CD14-positive monocyte (primary cell): ENCODE results near the gene KRTDAP. TPM values are rescaled to one million over a fixed set of nuclear protein-coding genes. Genes with fewer than 3 reads are reported as not detected.
A peak's percentile ranks its signal among the peaks of the same experiment; 100 is the strongest.

Experiments used
- DNase-seq, 3 donors: peaks; one replicate each; pipeline ENCODE4 v3.0.0-alpha.2; 2011 to 2022
- H2AFZ ChIP-seq: 2 replicates; pipeline ENCODE4 v1.6.0; 2012; ENCODE audit warnings: mild to moderate bottlenecking, low read depth, low read length, inconsistent platforms; ENCODE audit not compliant: insufficient read depth, poor library complexity, severe bottlenecking
- H3K27ac ChIP-seq, 2 donors: 1 replicate in 1 of 2; 2 replicates in 1 of 2; pipeline ENCODE4 v1.5.1; 2012 to 2013; ENCODE audit warnings: low read length in 2 of 2, control low read depth in 1 of 2, inconsistent platforms in 1 of 2, low read depth in 1 of 2, mild to moderate bottlenecking in 1 of 2
- H3K27me3 ChIP-seq, 2 donors: one replicate each; pipeline versions ENCODE4 v1.6.0 to v1.6.1; 2011 to 2013; ENCODE audit warnings: low read length in 2 of 2; ENCODE audit not compliant: control insufficient read depth in 2 of 2, insufficient read depth in 2 of 2
- H3K36me3 ChIP-seq, 2 donors: replicated peaks in 1 of 2; 1 replicate in 1 of 2; 2 replicates in 1 of 2; pipeline versions ENCODE4 v1.5.1 to v1.6.1; 2012 to 2013; ENCODE audit warnings: low read length in 2 of 2, control low read depth in 1 of 2, inconsistent platforms in 1 of 2, mild to moderate bottlenecking in 1 of 2; ENCODE audit not compliant: insufficient read depth in 2 of 2, control insufficient read depth in 1 of 2
- H3K4me1 ChIP-seq, 2 donors: 1 replicate in 1 of 2; 2 replicates in 1 of 2; pipeline versions ENCODE4 v1.5.1 to v1.6.1; 2012 to 2013; ENCODE audit warnings: low read length in 2 of 2, control low read depth in 1 of 2, inconsistent platforms in 1 of 2, mild to moderate bottlenecking in 1 of 2, moderate library complexity in 1 of 2; ENCODE audit not compliant: insufficient read depth in 2 of 2, control insufficient read depth in 1 of 2
- H3K4me2 ChIP-seq: replicated peaks from 2 replicates; pipeline ENCODE3; 2012; ENCODE audit warnings: low read length, moderate library complexity, mild to moderate bottlenecking; ENCODE audit not compliant: poor library complexity, severe bottlenecking; ENCODE audit errors: extremely low read depth
- H3K4me3 ChIP-seq, 3 experiments: fragments of 200-600 bp in 1 of 3; sonication (generic) in 1 of 3; replicated peaks in 1 of 3; 1 replicate in 2 of 3; 2 replicates in 1 of 3; pipeline ENCODE4 v1.5.1; 2011 to 2013; ENCODE audit warnings: low read length in 3 of 3, mild to moderate bottlenecking in 3 of 3, control low read depth in 2 of 3, low read depth in 2 of 3, inconsistent platforms in 1 of 3, moderate library complexity in 1 of 3
- H3K79me2 ChIP-seq: 2 replicates; pipeline ENCODE4 v1.6.0; 2012; ENCODE audit warnings: mild to moderate bottlenecking, control low read depth, inconsistent platforms, low read length, moderate library complexity; ENCODE audit not compliant: insufficient read depth
- H3K9ac ChIP-seq: 2 replicates; pipeline ENCODE4 v1.6.0; 2017; ENCODE audit warnings: low read length, mild to moderate bottlenecking; ENCODE audit not compliant: insufficient read depth, poor library complexity, severe bottlenecking
- H3K9me3 ChIP-seq, 2 donors: replicated peaks in 1 of 2; 1 replicate in 1 of 2; 2 replicates in 1 of 2; pipeline versions ENCODE4 v1.5.1 to v1.6.1; 2012 to 2013; ENCODE audit warnings: low read length in 2 of 2, control low read depth in 1 of 2; ENCODE audit not compliant: control insufficient read depth in 1 of 2, insufficient read depth in 1 of 2
- H4K20me1 ChIP-seq: 2 replicates; pipeline ENCODE4 v1.6.0; 2012; ENCODE audit warnings: mild to moderate bottlenecking, low read length, control low read depth, moderate library complexity; ENCODE audit not compliant: insufficient read depth
- H3K27ac Mint-ChIP-seq, 7 donors: one replicate each; pipeline ENCODE4 v1.8.0; 2020; ENCODE audit warnings: mild to moderate bottlenecking in 7 of 7, mixed read lengths in 7 of 7, moderate library complexity in 6 of 7, inconsistent platforms in 2 of 7
- H3K27me3 Mint-ChIP-seq, 3 donors: one replicate each; pipeline ENCODE4 v1.8.0; 2021 to 2022; ENCODE audit warnings: low read depth in 3 of 3, mild to moderate bottlenecking in 3 of 3, mixed read lengths in 3 of 3, moderate library complexity in 3 of 3, inconsistent platforms in 1 of 3
- H3K36me3 Mint-ChIP-seq, 2 donors: one replicate each; pipeline ENCODE4 v1.8.0; 2020; ENCODE audit warnings: mixed read lengths in 2 of 2, inconsistent platforms in 1 of 2, mild to moderate bottlenecking in 1 of 2
- H3K4me1 Mint-ChIP-seq: one replicate; pipeline ENCODE4 v1.8.0; 2020; ENCODE audit warnings: mild to moderate bottlenecking, mixed read lengths
- H3K4me3 Mint-ChIP-seq, 2 donors: one replicate each; pipeline ENCODE4 v1.8.0; 2020; ENCODE audit warnings: mild to moderate bottlenecking in 2 of 2, mixed read lengths in 2 of 2, moderate library complexity in 1 of 2
- H3K9me3 Mint-ChIP-seq, 7 donors: one replicate each; pipeline ENCODE4 v1.8.0; 2020 to 2022; ENCODE audit warnings: mixed read lengths in 7 of 7, mild to moderate bottlenecking in 6 of 7, moderate library complexity in 6 of 7, inconsistent platforms in 2 of 7
- CTCF ChIP-seq: fragments of 200-600 bp; IDR thresholded peaks from one replicate; pipeline ENCODE4 v1.8.0; 2022; ENCODE audit warnings: antibody characterized with exemption, mild to moderate bottlenecking
- WGBS: methylation state at CpG from one replicate; pipeline ENCODE4 v1.1.5; 2013; ENCODE audit warnings: missing lambda C conversion rate; ENCODE audit not compliant: insufficient coverage; 5-methylcytosine and 5-hydroxymethylcytosine counted together
- intact Hi-C, 2 donors: fragments of 100-400 bp; cut with micrococcal nuclease; formaldehyde crosslinking; loops; one replicate each; pipeline versions ENCODE4 v1.15.0 to v1.15.1; 2023
- polyA plus RNA-seq, 3 donors: library from polyadenylated mRNA; depleted of rRNA in 1 of 3; unstranded in 2 of 3; stranded (reverse) in 1 of 3; fragments of 300-500 nt in 2 of 3; fragments of >200 nt in 1 of 3; fragmentation: Illumina TruSeq in 2 of 3; gene quantifications; 1 replicate in 2 of 3; 2 replicates in 1 of 3; pipeline ENCODE4 v1.2.3, GENCODE V29; 2012 to 2021

Gene KRTDAP
- polyA plus RNA-seq, 3 donors = not detected

GRCh38 chr19:35514282-35514809 is 24.1 kb upstream of the KRTDAP start:
- no peak overlapping the region for H3K4me3 Mint-ChIP-seq
- TF ChIP-seq CTCF = no peak
- Histone ChIP-seq H3K27ac (no peak overlapping the region), H3K9ac (no peak overlapping the region), H3K27me3 (peaks cover 10 to 21% of the 10 kb centered on the region in 2 donors), H3K36me3 (no peaks in the 10 kb centered on the region), H3K4me1 (peaks cover 0 to 4% of the 10 kb centered on the region in 2 donors), H3K4me2 (no peak overlapping the region), H2AFZ (no peak overlapping the region), H3K4me3 (no peak overlapping the region), H3K79me2 (no peaks in the 10 kb centered on the region), H4K20me1 (no peaks in the 10 kb centered on the region), H3K9me3 (no peaks in the 10 kb centered on the region)
- H3K4me1 Mint-ChIP-seq = peaks cover 7% of the 10 kb centered on the region
- H3K27me3 Mint-ChIP-seq = peaks cover 34 to 47% (median 36%) of the 10 kb centered on the region in 3 donors
- no peak for DNase-seq
- H3K36me3 Mint-ChIP-seq = peaks cover 0 to under 1% of the 10 kb centered on the region in 2 donors
- peaks cover 0 to 2% (median 0%) of the 10 kb centered on the region in 7 donors for H3K9me3 Mint-ChIP-seq
- H3K27ac Mint-ChIP-seq = peak overlapping the region in 1 of 7 donors; percentile 15
- WGBS = 50% methylated on average over 6 of the region's 20 CpGs
- intact Hi-C loops = no loop called here

DNA sequence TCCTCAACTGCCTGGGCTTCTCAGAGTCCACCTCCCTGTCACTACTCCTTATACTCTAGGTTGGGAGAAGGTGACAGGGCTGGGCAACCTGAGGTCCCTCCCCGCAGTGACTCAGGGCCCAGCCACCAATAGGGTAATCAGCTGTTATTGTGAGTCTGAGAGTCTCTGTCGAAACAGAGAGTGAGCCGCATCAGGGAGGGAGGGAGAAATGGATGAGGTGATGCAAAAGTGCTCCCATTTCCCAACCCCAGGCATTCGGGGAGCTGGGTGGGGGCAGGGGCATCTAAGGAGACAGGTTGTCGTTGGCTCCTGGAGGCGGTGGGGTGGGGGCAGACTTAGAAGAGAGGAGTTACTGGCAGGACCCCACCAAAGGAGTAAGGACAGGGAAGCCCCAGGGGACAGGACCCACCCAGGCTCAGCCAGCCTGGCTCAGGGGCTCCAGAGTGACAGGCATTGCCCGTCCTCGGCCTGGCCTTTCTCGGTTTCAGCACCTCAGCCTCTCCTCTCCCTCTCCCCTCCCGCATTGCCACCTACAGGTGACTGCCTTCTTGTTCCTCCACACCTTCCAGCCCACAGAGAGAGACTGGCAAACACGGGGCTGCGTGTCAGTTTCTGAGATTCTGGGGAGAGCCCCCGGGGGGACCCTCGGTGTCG is 23.5 kb upstream of the KRTDAP start, which contains the start of gene DMKN:
Gene DMKN, minus strand, starts transcription at position 22 of the 654 bp plus-strand sequence. CDS start 174 bp downstream, outside the sequence.
- peak within 1 kb of the TSS in 1 of 2 donors; percentile 7 for H3K4me3 Mint-ChIP-seq
- H3K9me3 ChIP-seq = no peaks in the 10 kb centered on the region
- H3K4me2 ChIP-seq = no peak within 1 kb of the TSS
- H3K27ac Mint-ChIP-seq = peak within 1 kb of the TSS in 2 of 7 donors; percentile 7 to 57
- peaks cover 7% of the 10 kb centered on the region for H3K4me1 Mint-ChIP-seq
- H3K9ac ChIP-seq = no peak within 1 kb of the TSS
- TF ChIP-seq CTCF = no peak
- H2AFZ ChIP-seq = no peak within 1 kb of the TSS
- intact Hi-C loops = no loop called here
- peaks cover 0 to 4% (median 0%) of the 10 kb centered on the region in 7 donors for H3K9me3 Mint-ChIP-seq
- no peak within 1 kb of the TSS for H3K4me3 ChIP-seq
- peaks cover 40 to 53% (median 40%) of the 10 kb centered on the region in 3 donors for H3K27me3 Mint-ChIP-seq
- peaks cover 15 to 27% of the 10 kb centered on the region in 2 donors for H3K27me3 ChIP-seq
- H4K20me1 ChIP-seq = no peaks in the 10 kb centered on the region
- DNase-seq = no peak
- no peak within 1 kb of the TSS for H3K27ac ChIP-seq
- peaks cover 0 to 1% of the 10 kb centered on the region in 2 donors for H3K36me3 Mint-ChIP-seq
- 40% methylated on average over 12 of the region's 15 CpGs for WGBS
- no peaks in the 10 kb centered on the region for H3K79me2 ChIP-seq
- peaks cover 0 to 4% of the 10 kb centered on the region in 2 donors for H3K4me1 ChIP-seq
- H3K36me3 ChIP-seq = no peaks in the 10 kb centered on the region
